Measurements from ENCODE around the gene DGCR8.
A peak's percentile ranks its signal among the peaks of the same experiment; 100 is the strongest.
"Not testable (repeated sequence)": the region's sequence is repeated elsewhere in the genome, so short reads cannot be mapped to it uniquely, and the experiment has no call there.

Gene DGCR8

DNA sequence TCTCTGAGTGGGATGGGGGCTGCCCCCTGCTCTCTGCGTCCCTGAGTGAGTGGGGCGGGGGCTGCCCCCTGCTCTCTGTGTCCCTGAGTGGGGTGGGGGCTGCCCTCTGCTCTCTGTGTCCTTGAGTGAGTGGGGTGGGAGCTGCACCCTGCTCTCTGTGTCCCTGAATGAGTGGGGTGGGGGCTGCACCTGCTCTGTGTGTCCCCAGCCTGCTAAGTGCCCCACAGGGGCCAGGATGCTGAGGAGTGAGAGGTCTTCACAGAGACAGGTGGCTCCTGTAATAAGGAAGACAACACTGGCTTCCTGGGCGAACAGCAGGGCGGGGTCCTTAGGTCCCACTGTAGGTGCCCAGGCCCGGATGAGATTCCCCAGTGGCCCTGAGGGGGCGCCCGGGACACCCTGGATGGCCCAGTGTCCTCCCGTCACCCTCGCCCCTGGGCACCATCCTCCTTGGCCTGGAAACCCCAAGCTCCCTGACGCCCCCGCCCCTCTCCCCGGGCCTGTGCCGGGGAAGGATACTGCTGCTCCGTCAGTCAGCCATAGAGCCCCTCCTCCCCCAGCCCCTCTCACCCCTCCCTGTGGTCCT is 74.7 kb downstream of the DGCR8 start:
- DNase-seq (ENCODE audit: low spot score): no peak

DNA sequence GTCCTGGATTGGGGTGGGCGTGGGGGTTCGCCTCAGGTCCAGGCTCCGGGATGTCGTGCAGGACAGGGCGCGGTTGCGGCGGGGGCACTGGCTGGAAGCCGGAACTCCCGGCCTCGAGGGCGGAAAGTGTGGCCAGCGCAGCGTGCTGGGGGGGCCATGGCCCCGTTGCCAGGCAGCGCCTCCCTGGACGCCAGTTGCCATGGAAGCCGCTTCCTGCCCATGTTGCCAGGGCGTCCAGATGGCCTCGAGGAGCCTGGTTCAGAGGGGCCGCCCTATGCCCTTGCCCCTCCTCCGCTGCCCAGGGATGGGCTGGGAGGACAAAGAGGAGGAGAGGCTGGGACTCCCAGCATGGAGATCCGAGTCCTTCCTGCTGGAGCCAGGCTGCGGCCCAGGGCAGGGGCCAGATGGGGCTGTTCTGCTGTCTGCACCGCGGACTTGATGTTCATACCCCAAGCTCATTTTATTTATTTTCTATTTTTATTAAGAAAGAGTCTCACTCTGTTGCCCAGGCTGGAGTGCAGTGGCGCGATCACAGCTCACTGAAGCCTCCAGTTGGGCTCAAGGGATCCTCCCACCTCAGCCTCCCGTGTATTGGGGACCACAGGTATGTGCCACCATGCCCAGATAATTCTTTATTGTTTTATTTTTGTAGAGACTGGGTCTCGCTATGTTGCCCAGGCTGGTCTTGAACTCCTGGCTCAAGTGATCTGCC is 75.4 kb downstream of the DGCR8 start:
- no peak for DNase-seq (ENCODE audit: low spot score)

DNA sequence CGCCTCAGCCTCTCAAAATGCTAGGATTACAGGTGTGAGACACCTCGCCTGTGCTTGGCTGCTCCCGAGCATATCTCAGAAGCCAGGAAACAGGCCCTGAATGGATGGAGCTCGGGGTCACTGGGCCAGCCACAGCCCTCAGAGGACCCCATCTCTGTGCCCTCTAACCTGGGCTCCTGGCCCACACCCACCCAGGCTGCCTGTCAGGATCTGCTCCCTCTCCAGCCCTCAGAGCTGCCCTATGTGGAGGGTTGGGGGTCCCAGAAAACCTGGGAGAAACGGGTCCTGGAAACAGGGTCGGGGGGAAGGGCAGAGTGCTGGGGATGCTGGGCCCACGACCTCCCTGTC is 76.0 kb downstream of the DGCR8 start:
- no peak for DNase-seq (ENCODE audit: low spot score)

DNA sequence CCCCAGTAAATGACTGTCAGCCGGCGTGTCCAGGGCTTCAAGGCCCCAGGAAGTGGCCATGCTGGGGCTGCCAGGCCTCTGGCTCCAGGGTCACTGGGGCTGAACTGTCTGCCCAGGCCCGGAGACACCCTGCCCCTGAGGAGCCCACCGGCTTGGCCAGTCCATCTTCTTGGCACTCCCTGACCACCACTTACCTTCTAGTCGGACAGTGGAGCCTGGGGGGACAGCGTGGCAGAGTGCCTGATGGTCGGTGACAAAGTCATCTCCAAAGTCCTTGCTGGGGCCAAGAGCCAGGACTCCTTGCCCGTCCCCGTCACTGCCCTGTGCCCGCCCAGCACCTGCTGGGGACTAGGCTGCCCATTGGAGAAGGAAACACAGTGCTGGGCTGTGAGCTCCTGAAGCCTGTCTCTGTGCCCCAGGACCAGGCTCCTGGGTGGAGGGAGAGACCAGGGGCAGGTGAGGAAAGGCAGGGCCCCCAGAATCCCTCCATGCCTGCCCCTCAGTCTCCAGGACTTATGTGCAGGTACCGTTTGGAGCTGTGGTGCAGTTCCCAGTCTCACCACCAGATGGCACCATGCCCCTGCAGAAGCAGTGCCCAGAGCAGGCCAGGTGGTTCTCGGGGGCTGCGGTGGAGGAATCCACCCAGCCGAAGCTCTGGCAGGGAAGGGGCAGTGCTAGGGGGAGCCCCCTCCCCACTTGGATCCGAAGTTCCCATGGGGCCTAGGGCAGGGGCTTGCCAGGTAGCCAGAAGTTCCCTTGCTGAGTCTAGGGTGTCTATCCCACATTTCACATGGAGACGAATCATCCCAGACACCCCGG is 76.8 kb downstream of the DGCR8 start:
- peak; percentile 92 for DNase-seq (ENCODE audit: low spot score)

DNA sequence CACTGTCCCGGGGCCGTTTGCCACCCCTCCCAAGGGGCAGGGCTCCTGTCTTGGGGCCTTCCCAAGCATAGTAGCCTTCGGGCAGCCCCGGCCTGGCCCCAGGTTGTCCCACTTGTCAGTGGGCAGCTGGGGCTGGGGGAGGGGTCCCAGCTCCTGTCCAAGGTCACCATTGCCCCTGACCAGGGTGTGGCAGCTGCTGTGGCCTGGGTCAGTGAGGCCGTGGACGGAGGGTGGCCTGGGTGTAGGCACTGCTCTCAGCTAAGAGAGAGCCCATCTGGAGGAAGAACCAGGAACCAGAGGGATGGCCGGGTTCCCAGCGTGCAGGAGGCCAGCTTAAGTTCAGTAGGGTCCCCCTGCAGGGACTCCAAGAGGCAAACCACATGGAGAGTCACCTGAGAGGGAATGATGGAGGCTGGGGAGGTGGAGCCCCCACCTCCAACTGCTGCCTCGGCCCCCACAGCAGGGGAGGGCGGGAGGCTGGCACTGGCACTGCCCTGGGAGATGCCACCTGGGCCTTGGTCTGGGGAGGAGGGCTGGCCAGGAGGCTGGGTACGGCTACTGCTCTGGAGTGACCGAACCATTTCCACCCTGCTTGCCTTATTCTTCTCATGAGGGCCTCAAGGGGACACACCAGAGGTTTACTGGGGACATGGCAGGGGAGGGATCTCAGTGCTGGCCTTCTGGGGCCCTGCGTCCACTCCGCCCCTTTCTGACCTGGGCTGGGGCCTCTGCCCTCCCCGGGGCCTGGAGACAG is 77.6 kb downstream of the DGCR8 start:
- DNase-seq (ENCODE audit: low spot score): no peak

DNA sequence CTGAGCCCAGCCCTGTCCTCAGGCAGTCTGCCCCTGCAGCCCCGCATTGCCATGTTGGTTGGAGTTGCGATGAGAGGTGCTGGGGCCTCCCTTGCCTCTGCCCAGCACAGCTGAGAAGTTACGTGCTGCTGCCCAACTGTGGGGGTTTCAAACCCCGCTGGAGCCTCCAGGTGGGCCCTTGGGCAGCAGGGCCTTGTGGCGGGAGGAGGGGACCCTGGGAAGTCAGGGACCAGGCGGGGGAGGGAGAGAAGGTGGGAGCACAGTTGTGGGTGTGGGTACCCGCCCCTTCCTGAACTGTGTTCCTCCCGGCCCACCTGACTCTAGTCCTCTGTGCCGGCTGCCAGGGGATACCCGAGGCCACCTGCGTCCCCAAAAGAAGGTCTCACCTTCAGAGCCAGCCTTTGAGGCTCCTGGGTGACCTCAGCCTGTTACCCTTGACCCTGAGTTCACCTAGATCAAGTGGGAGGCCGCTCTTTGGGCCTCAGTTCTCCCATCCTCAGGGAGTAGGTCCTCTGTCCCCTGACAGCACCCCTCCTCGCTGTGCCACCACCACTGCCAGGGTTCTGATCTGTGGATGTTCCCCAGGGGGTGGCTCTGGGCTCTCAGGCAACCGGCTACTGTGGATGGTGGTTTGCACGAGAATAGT is 78.5 kb downstream of the DGCR8 start:
- DNase-seq (ENCODE audit: low spot score): no peak

DNA sequence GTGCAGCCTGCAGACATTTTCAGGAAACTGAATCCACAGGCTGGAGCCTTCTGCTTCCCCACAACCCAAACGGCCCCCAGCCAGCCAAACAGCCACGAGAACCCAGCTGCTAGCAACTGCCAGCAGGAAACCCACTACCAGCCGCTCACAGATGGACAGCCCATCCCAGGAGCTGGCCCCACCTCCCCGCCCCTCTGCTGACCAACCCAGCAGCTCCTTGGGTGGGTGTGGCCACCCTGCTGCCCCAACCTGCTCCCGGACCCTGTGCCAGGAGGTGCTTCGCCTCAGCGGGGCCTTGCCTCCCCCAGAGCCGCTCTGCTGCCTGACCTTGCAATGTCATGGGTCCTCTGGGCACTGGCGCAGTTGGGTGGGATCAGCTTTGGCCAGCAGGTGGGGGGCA is 79.0 kb downstream of the DGCR8 start:
- peak; percentile 77 for DNase-seq (ENCODE audit: low spot score)

DNA sequence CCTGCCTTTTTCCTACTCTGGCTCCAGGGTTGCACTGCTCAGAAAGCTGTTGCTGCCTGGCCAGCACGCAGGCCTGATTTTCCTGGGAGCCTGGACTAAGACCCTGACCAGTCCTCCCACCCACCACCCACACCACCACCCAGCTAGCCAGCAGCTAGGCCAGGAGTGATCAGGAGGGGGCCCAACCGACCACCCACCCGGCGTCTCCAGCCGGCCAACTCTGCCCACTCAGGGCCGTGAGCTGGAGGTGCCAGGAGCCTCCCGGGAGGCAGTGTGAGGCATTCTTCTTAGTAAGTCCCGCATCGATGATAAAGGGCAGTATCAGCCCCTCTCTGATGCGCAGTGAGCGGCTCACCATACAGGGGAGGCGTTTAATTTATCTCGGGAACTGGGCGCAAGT is 79.5 kb downstream of the DGCR8 start:
- DNase-seq (ENCODE audit: low spot score): not testable (repeated sequence)

DNA sequence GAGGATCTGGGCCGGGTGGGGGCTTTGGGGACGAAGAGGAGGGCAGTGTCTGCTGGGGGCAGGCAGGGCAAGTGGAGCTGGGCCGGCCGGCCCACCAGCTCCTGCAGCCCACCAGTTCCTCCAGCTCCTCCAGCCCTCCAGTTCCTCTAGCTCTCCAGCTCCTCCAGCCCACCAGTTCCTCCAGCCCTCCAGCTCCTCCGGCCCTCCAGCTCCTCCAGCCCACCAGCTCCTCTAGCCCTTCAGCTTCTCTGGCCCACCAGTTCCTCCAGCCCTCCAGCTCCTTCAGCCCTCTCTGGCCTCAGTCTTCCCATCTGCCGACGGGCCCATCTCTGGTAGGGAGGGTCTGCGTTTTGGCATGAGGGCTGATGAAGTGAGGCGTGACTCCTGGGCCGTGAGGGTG is 80.0 kb downstream of the DGCR8 start:
- no peak for DNase-seq (ENCODE audit: low spot score)
